GM10248 (cell line): Measurements from ENCODE around the gene SURF2.
A peak's percentile ranks its signal among the peaks of the same experiment; 100 is the strongest.

Source experiments
- CTCF ChIA-PET: fragments of 300-600 bp; sonication (Branson Sonifier 250); formaldehyde crosslinking; extraction: SDS; loops from one replicate; lab custom pipeline; 2021; ENCODE audit warnings: antibody characterized with exemption; lab: Yijun Ruan, JAX
- POLR2A ChIA-PET: fragments of 350-650 bp; sonication (Branson Sonifier 250); formaldehyde crosslinking; extraction: SDS; loops from one replicate; lab custom pipeline; 2020; ENCODE audit warnings: antibody characterized with exemption; lab: Yijun Ruan, JAX
- DNase-seq: peaks from one replicate; pipeline ENCODE4 v3.0.0; 2012; ENCODE audit errors: extremely low spot score
- TF ChIP-seq, protein P1 (sequence below): IDR thresholded peaks from 2 replicates; pipeline ENCODE4 v1.5.1; 2012; ENCODE audit warnings: mild to moderate bottlenecking, low read depth; ENCODE audit errors: extremely low read depth, missing control alignments, control extremely low read depth

The SURF2 gene

GRCh38 chr9:133403766-133404453 lies 47.6 kb downstream of the SURF2 start:
- ChIA-PET CTCF (interaction anchor here (0.7 to 1.9 kb wide), 8 partner anchors 8 to 218 kb away, joined by 3 to 8 read pairs (median 4); partner anchors contain the start of gene REXO4), POLR2A (no interaction called here)
- TF ChIP-seq, protein P1, sequence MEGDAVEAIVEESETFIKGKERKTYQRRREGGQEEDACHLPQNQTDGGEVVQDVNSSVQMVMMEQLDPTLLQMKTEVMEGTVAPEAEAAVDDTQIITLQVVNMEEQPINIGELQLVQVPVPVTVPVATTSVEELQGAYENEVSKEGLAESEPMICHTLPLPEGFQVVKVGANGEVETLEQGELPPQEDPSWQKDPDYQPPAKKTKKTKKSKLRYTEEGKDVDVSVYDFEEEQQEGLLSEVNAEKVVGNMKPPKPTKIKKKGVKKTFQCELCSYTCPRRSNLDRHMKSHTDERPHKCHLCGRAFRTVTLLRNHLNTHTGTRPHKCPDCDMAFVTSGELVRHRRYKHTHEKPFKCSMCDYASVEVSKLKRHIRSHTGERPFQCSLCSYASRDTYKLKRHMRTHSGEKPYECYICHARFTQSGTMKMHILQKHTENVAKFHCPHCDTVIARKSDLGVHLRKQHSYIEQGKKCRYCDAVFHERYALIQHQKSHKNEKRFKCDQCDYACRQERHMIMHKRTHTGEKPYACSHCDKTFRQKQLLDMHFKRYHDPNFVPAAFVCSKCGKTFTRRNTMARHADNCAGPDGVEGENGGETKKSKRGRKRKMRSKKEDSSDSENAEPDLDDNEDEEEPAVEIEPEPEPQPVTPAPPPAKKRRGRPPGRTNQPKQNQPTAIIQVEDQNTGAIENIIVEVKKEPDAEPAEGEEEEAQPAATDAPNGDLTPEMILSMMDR, result peak; percentile 48
- DNase-seq, result peak; percentile 49

DNA sequence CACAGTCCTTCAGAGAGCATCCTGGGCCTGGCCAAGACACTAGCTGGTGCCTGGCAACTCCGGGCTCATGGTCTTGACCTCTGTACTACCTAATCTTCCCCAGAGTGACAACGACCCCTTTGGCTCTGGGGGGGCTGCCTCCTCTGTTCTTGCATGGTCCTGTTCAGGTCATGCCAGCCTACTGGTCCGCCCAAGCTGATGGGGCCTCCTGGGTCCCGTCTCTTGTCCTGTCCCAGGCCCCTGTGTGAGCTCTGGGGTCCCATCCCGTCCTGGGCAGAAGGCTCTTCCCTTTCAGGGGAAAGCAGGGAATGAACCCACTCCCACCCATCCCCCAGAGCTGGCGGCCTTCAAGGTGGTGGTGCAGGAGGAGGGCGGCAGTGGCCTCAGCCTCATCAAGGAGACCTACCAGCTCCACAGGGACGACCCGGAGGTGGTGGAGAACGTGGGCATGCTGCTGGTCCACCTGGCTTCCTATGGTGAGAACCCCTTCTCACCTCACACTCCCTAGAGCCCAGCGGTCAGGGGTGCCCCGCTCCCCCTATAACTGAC lies 48.2 kb downstream of the SURF2 start:
- CTCF ChIA-PET, result interaction anchor here (0.7 to 1.9 kb wide), 6 partner anchors 9 to 218 kb away, joined by 3 to 8 read pairs (median 4); partner anchors contain the start of gene REXO4
- DNase-seq, result no peak
- POLR2A ChIA-PET, result no interaction called here
- TF ChIP-seq, protein P1, result no peak

DNA sequence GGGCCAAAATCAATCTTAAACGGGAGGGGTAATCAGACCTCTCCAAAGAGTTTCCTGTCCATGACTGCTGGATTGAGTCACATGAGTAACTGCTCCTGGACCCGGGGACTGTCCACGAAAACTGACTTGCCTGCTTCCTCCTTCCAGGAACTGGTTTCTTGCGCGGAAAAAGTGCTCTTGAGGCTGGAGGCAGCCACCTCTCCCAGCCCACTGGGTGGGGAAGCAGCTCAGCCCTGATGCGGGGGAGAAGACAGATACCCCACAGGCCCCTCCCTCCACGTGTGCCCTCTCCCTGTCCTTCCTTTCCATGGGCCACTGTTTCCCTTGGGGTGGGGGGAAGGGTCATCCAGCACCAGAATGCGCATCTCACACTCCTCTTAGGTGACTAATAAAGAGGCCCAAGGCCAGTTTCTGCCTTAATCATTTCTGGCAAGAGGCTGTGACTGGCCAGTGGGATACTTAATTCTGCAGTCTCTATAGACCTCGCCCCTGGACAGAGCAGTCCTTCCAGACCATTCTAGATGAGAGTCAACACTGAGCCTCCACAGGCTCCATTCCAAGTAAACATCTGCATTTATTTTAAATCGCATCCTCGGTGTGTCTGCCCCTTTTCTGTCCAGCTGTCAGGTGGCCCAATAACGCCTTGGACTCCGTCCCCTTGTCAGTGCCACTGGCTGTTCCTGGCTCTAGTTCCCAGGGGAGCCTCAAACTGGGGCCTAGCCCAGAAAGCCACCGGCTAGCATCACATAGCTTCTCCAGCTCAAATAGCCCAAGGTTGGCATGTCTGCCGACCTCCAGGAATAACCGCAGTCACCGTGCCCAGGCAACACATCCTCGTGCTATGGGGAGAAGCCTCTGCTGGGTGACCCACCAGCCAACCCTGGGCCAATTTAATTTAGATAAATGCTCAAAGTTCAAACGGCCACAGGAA lies 49.4 kb downstream of the SURF2 start:
- CTCF ChIA-PET, result interaction anchor here (0.6 to 1.9 kb wide), 9 partner anchors 7 to 81 kb away, joined by 3 to 8 read pairs (median 4); partner anchors contain the start of gene REXO4
- DNase-seq, result no peak
- POLR2A ChIA-PET, result no interaction called here
- TF ChIP-seq, protein P1, result no peak

DNA sequence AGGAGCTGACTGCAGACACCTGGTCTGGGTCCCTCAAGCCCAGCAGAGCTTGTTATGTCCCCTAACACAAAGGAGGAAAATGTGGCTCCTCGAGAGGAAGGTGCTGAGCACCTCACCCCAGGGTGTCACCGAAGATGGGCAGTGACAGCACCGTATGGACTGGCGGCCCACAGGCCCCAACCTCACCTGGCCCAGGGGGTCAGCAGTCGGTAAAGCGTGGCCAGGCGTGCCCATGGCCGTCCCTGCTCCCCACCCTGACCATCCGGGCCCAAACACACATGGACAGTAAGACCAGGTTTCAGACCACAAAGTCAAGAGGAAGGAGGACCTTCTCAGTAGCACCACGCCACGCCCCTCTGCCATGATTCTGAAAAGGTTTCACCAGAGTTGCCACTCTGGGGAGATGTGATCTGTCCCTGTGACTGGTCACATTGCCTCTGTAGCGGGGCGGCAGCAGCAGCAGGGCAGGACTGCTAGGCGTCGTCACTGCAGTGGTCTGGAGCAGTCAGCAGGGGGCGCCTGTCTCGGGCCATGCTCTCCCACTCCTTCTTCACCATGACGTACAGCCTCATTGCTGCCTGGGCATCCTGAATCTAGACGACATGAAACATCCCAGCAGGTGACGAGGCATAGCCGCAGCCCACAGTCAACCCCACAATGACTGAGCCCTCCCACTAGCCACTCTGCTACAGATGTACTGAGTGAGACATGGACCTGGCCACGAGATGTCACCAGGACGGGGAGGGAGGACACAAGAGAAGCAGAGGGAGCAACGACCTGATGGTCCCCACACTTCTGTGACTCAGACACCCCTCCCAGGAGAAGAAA lies 50.3 kb downstream of the SURF2 start:
- TF ChIP-seq, protein P1, result peak; percentile 95
- ChIA-PET POLR2A (no interaction called here), CTCF (interaction anchor here (0.6 to 1.2 kb wide), 7 partner anchors 8 to 78 kb away, joined by 3 to 6 read pairs (median 3); partner anchors contain the start of gene REXO4)
- peak; percentile 89 for DNase-seq

GRCh38 chr9:133408042-133408441 lies 51.7 kb downstream of the SURF2 start:
- ChIA-PET POLR2A (no interaction called here), CTCF (interaction anchor here (0.8 kb wide), 1 partner anchor 11 kb away, joined by 3 read pairs; no protein-coding TSS in a partner anchor)
- no peak for DNase-seq
- TF ChIP-seq, protein P1, result no peak
